ENCODE data around the gene ATL3.
"Not testable (repeated sequence)": the region's sequence is repeated elsewhere in the genome, so short reads cannot be mapped to it uniquely, and the experiment has no call there.

ATL3 gene

DNA sequence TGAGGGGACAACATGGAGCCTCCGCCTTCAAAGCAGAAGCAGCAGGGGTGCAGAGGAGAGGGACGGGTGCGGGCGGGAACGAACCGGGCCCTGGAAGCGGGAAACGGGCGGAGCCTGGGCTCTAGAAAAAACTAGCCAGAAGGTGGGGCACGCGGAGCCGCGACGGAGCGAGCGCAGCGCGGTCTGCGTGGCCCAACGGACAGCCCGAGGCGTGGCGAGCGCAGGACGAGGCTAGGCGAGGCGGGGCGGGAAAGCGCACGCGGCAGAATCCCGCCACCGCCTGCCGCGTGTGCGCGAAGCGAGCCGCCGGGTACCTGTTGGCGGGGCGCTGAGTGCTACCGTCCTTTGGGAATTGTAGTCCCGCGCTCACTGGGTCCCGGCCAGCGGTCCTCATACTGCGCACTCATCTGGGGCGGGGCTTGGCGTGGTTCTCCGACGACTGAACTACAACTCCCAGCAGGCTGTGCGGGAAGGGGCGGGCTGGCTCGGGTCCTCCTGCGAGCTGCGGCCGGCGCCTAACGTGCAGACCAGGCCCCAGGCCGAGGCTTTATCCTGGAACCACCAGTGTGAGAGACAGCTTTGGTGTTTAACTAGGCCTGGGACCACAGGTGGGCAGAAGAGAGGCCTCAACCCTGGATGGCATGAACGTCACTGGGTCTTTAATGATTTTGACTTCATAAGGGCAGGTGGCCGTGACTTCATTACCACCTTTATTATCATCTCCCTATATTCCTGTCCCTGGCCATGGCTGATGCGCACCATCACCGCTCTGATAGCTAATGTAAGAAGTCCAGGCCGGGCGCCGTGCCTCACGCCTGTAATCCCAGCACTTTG lies at the start of gene ATL3:
Gene ATL3, minus strand, starts transcription at position 55 of the 834 bp plus-strand sequence. Its CDS starts 41 bp downstream, at position 14.
- peak; percentile 97 for DNase-seq

GRCh38 chr11:63720611-63721010 lies 49.4 kb upstream of the ATL3 start:
- no peak for DNase-seq

DNA sequence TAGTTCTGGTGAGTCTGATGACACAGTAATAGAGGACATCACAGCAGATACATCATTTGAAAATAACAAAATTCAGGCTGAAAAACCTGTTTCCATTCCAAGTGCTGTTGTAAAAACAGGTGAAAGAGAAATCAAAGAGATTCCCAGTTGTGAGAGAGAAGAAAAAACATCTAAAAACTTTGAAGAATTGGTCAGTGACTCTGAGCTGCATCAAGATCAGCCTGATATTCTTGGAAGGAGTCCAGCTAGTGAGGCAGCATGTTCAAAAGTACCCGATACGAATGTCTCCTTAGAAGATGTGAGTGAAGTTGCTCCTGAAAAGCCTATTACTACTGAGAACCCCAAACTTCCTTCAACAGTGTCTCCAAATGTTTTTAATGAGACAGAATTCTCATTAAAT lies 48.8 kb upstream of the ATL3 start:
- no peak for DNase-seq

GRCh38 chr11:63719001-63719400 lies 47.8 kb upstream of the ATL3 start:
- no peak for DNase-seq

DNA sequence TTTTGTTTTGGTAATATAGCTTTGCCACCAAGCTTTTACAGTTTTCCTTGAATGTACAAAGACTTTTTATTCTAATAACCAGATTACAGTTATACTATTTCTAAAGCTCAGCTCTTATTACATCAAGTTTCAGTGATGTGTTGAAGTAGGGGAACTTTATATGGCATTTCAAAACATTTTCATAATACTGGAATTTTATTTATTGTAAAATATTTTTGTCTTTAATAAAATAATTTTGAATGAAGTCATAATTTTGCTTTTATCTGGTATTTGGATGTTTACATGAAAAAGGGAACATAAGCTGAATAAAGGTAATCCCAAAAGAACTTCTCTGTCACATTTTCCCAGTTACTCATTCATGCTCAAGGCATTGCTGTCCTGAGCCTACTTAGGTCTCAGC lies 44.9 kb upstream of the ATL3 start:
- no peak for DNase-seq

DNA sequence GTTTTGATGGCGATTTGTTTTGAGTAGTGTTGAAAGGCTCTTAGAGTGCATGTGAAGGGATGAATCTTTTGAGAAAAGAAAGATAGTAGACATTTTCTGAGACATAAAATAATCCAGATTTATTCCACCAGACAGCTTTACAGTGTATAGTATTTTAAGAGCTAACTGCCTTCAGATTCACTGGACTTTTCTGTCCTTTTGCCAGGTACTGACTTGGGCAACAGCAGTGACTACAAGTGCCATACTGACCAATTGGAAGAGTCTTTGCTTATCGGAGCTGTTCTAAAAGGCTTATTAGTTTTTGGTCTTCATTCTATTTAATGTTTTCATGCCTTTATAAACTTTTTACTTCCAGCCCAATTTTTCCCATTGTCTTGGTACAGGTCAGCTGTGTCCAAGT lies 42.6 kb upstream of the ATL3 start:
- DNase-seq = no peak

- no peak for DNase-seq
These were observed 40.7 kb upstream of the ATL3 start for GRCh38 chr11:63711838-63712237.

- no peak for DNase-seq
These were observed 39.5 kb upstream of the ATL3 start for GRCh38 chr11:63710476-63711217.

- no peak for DNase-seq
These were observed 38.2 kb upstream of the ATL3 start for GRCh38 chr11:63709336-63709884.

DNA sequence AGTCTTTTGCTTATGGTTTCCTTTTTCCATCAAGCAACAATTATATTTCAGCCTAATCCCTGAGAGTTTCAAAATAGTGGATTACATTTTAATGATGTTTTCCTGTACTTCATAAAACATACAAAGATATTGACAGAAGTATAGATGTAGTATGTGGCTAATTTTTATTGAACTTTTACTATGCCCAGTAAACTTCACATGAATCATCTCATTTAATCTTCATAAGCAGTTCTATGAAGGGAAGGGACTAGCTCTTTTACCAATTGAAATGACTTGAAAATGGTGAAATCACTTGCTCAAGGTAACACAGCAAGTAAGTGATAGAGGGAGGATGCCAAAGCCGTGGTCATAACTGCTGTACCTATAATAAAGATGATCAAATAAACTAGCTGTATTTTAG lies 37.6 kb upstream of the ATL3 start:
- DNase-seq = no peak

DNA sequence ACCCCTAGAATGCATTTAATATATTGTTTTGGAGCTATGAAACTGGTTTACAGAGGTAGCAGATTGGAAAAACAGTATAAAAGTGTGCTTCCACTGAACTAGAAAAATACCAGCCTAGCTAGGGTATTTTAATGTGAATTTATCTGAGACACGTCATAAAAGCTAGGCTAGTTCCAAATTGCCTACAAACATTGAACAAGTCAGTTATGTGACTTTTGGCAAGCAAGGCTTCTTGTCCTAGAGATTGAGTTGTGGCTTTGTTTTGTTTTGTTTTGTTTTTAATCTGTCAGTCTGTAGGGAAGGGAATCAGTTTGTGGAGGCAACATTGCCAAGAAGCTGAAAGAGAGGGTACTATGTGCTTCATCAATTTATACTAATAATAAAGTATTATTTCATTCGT lies 34.4 kb upstream of the ATL3 start:
- no peak for DNase-seq

DNA sequence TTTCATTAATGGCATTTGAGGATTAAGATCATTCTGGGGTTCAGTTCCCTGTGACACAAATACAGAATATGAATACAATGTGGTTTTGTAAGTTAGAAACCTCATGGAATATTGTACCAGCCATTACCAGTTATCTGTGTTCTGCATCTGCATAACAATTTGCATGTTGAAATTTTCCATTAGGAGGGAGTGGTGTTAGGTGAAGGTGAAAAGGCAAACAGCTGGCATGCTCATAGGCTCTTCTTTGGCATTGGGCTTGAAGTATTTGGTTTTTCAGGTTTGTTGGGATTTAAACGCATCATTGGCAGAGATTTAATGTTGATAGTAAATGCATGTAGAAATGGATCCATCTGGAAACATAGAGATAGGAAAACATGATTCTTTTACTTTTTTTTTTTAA lies 28.7 kb upstream of the ATL3 start:
- no peak for DNase-seq

- no peak for DNase-seq
These were observed 28.0 kb upstream of the ATL3 start for GRCh38 chr11:63698976-63699733.

- no peak for DNase-seq
These were observed 23.4 kb upstream of the ATL3 start for GRCh38 chr11:63694596-63694995.

GRCh38 chr11:63687845-63688244 lies 16.7 kb upstream of the ATL3 start:
- no peak for DNase-seq

- no peak for DNase-seq
These were observed 15.8 kb upstream of the ATL3 start for GRCh38 chr11:63686926-63687325.

GRCh38 chr11:63685158-63685721 lies 14.1 kb upstream of the ATL3 start:
- DNase-seq = not testable (repeated sequence)

GRCh38 chr11:63683133-63683991 lies 12.2 kb upstream of the ATL3 start:
- no peak for DNase-seq

DNA sequence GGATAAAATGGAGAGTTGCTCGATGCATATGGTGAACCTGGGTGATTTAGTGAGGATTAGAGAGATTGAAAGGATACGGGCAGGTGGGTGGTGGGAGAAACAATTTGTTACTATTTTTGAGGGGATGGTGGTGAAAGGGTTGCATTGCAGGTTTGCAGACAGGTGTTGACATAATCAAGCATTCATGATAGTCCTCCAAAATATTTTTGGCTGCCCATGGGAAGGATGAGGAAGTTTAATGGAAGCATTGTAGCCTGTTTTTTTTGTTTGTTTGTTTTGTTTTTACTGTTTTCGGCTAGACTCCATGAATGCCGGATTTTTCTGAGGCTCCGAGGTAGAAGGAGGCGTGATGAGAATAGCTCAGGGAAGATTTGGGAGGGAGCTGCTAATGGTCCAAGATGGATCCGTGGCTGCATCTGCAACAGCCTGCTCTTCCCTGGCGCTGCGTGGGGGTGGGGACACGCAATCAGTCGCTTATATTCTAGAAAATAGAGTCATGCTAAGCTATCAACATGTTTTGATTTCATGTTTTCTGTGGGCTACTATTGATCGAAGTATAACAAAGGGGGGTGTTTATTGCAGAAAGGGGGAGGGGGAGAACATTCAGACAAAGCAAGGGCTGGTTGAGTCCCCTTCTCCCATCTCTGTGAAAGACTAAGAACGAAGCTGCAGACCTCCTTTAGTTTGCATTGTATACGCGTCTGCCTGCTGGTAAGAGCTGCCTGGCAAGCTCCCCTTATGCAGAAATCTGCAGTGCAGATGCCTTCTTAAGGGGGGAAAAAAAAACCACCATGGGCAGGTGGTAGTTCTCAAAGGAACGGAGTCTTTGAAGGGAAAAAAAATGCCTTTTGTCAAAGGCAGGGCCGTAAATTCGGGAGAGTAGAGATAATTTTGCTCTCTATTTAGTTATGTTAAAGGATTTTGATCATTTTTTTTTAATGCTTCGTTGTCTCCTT lies 11.2 kb upstream of the ATL3 start:
- DNase-seq = no peak

DNA sequence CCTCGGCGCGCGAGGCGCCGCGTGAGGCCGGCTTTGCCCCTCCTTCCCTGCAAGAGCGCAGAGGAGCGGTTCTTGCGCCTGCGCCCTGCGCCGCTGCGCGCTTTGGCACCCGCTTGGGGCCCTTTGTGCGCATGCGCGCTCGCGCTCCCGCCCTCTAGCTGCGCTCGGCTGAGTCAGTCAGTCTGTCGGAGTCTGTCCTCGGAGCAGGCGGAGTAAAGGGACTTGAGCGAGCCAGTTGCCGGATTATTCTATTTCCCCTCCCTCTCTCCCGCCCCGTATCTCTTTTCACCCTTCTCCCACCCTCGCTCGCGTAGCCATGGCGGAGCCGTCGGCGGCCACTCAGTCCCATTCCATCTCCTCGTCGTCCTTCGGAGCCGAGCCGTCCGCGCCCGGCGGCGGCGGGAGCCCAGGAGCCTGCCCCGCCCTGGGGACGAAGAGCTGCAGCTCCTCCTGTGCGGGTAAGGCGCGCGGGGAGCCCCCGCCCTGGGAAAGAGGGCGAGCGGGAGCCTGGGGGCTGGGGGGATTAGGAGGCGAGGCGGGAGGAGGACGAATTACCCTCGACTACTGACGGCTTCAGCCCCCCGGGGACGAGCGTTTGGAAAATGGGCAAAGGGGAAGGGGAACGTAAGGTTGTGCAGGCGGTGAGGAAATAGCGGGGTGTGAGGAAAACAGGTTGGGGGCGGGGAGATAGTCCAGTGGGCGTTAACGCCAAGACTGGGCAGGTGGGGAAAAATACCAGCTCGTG lies 10.3 kb upstream of the ATL3 start, which contains the start of gene RTN3:
Gene RTN3, plus strand, starts transcription at position 180 of the 745 bp plus-strand sequence. Its CDS starts 137 bp downstream, at position 317.
- DNase-seq = peak; percentile 98
